HG03575 (cell line): Measurements from ENCODE around the gene PTPN22.
"Not testable (repeated sequence)": the region's sequence is repeated elsewhere in the genome, so short reads cannot be mapped to it uniquely, and the experiment has no call there.

Experiments
- ATAC-seq: cut with Tn5 transposase; IDR thresholded peaks from one replicate; pipeline ENCODE4 v1.9.1; 2021; ENCODE audit not compliant: unreplicated experiment, insufficient number of reproducible peaks, low FRiP score; ENCODE audit errors: extremely low read depth

PTPN22 gene

GRCh38 chr1:113855630-113856400 lies 15.7 kb downstream of the PTPN22 start:
- no peak for ATAC-seq

GRCh38 chr1:113854234-113854633 lies 17.3 kb downstream of the PTPN22 start:
- ATAC-seq, result no peak

- not testable (repeated sequence) for ATAC-seq
Measured at GRCh38 chr1:113852694-113853093, 18.8 kb downstream of the PTPN22 start.

GRCh38 chr1:113850127-113850796 lies 21.2 kb downstream of the PTPN22 start:
- ATAC-seq, result no peak

- ATAC-seq, result no peak
Measured at GRCh38 chr1:113849072-113849471, 22.4 kb downstream of the PTPN22 start.

- ATAC-seq, result no peak
Measured at GRCh38 chr1:113846391-113847035, 25.0 kb downstream of the PTPN22 start.

GRCh38 chr1:113836534-113836933 lies 35.0 kb downstream of the PTPN22 start:
- no peak for ATAC-seq

- no peak for ATAC-seq
Measured at GRCh38 chr1:113835686-113836290, 35.7 kb downstream of the PTPN22 start.

GRCh38 chr1:113834716-113835115 lies 36.8 kb downstream of the PTPN22 start:
- ATAC-seq, result no peak

GRCh38 chr1:113830039-113830438 lies 41.5 kb downstream of the PTPN22 start:
- no peak for ATAC-seq

- ATAC-seq, result no peak
Measured at GRCh38 chr1:113821916-113822315, 49.6 kb downstream of the PTPN22 start.

- ATAC-seq, result no peak
Measured at GRCh38 chr1:113818578-113818977, 52.9 kb downstream of the PTPN22 start.

GRCh38 chr1:113813218-113813617 lies 58.3 kb downstream of the PTPN22 start:
- ATAC-seq, result no peak

- ATAC-seq, result no peak
Measured at GRCh38 chr1:113812661-113813135, 58.8 kb downstream of the PTPN22 start.

- ATAC-seq, result peak; percentile 91
Measured at GRCh38 chr1:113811888-113812660, 59.4 kb downstream of the PTPN22 start, which contains the start of gene RSBN1. RSBN1 (minus strand) TSS chr1:113812476; CDS start chr1:113812412, 64 bp downstream.

- ATAC-seq, result no peak
Measured at GRCh38 chr1:113811156-113811887, 60.2 kb downstream of the PTPN22 start.

GRCh38 chr1:113809670-113810602 lies 61.6 kb downstream of the PTPN22 start:
- no peak for ATAC-seq
